Urinary bladder (tissue), 4 donors: Measurements from ENCODE around the gene KCTD16. TPM values are rescaled to one million over a fixed set of nuclear protein-coding genes. Genes with fewer than 3 reads are reported as not detected.

ENCODE experiments used
- DNase-seq: peaks from one replicate; pipeline ENCODE4 v3.0.0-alpha.2; 2015; ENCODE audit errors: extremely low spot score
- H3K27ac ChIP-seq: one replicate; pipeline ENCODE4 v1.5.1; 2013; ENCODE audit warnings: low read depth, mild to moderate bottlenecking, moderate library complexity
- H3K36me3 ChIP-seq: one replicate; pipeline ENCODE4 v1.6.1; 2013; ENCODE audit warnings: mild to moderate bottlenecking, moderate library complexity; ENCODE audit not compliant: insufficient read depth
- H3K4me1 ChIP-seq: one replicate; pipeline ENCODE4 v1.6.1; 2013; ENCODE audit warnings: mild to moderate bottlenecking, moderate library complexity; ENCODE audit not compliant: insufficient read depth
- H3K4me3 ChIP-seq: one replicate; pipeline ENCODE4 v1.5.1; 2013; ENCODE audit warnings: low read depth, low read length
- WGBS: extraction: QIAGEN DNeasy Blood & Tissue Kit; methylation state at CpG from one replicate; pipeline ENCODE4 v1.1.7; 2013; 5-methylcytosine and 5-hydroxymethylcytosine counted together
- polyA plus RNA-seq: library from polyadenylated mRNA; stranded (reverse); fragments of 200-250 nt; gene quantifications from one replicate; pipeline ENCODE4 v1.2.3, GENCODE V29; 2013
- total RNA-seq: library from RNA; depleted of rRNA; stranded (reverse); fragments of >200 nt; gene quantifications from one replicate; pipeline ENCODE4 v1.2.3, GENCODE V29; 2014
- donor health status: healthy with polysubstance abuse.
- donor health status: healthy.

The KCTD16 gene
- 1.6 TPM for total RNA-seq
- 0.06 TPM for polyA plus RNA-seq

GRCh38 chr5:144170276-144171024, at the start of gene KCTD16, which contains the start of gene YIPF5:
Gene KCTD16 (plus strand): TSS chr5:144170873.
Gene YIPF5 (minus strand): TSS chr5:144170659. CDS start chr5:144169955, 704 bp downstream.
- WGBS = under 1% methylated on average over 39 of the region's 39 CpGs
- Histone ChIP-seq H3K4me1 (peaks cover 2% of the 10 kb centered on the region), H3K27ac (peak within 1 kb of the TSS; percentile 57), H3K4me3 (peak within 1 kb of the TSS; percentile 85), H3K36me3 (no peaks in the 10 kb centered on the region)
- peak; percentile 93 for DNase-seq

GRCh38 chr5:144121577-144121976, 49.1 kb upstream of the KCTD16 start:
- no peak overlapping the region for H3K4me3 ChIP-seq
- no peak overlapping the region for H3K27ac ChIP-seq
- no peaks in the 10 kb centered on the region for H3K36me3 ChIP-seq
- WGBS = 82% methylated on average over 1 of the region's 1 CpG
- DNase-seq = no peak
- no peaks in the 10 kb centered on the region for H3K4me1 ChIP-seq

GRCh38 chr5:144122081-144122480, 48.6 kb upstream of the KCTD16 start:
- DNase-seq = no peak
- Histone ChIP-seq H3K27ac (no peak overlapping the region), H3K4me1 (no peaks in the 10 kb centered on the region), H3K4me3 (no peak overlapping the region), H3K36me3 (no peaks in the 10 kb centered on the region)
- WGBS = 74% methylated on average over 2 of the region's 2 CpGs

DNA sequence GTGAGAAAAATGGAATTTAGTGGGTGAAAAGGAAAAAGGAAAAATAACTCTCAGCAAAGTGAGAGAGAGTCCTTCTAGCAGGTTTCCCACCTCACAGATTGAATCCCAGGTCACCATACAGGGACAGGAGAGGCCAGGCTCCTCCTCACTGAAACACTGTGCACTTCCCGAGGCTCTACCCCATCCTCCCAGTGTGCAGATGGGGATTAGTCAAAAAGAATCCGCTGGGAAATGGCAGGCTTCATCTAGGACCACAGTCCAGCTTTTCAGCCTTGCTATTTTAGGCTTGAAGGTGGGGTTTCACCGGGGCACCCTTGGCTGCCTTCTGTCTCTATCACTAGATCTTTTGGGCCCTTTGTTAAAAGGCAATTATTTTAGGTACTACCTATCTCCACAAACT, 48.0 kb upstream of the KCTD16 start:
- Histone ChIP-seq H3K4me3 (no peak overlapping the region), H3K27ac (no peak overlapping the region), H3K36me3 (no peaks in the 10 kb centered on the region), H3K4me1 (no peaks in the 10 kb centered on the region)
- WGBS = 89% methylated on average over 3 of the region's 3 CpGs
- DNase-seq = no peak

DNA sequence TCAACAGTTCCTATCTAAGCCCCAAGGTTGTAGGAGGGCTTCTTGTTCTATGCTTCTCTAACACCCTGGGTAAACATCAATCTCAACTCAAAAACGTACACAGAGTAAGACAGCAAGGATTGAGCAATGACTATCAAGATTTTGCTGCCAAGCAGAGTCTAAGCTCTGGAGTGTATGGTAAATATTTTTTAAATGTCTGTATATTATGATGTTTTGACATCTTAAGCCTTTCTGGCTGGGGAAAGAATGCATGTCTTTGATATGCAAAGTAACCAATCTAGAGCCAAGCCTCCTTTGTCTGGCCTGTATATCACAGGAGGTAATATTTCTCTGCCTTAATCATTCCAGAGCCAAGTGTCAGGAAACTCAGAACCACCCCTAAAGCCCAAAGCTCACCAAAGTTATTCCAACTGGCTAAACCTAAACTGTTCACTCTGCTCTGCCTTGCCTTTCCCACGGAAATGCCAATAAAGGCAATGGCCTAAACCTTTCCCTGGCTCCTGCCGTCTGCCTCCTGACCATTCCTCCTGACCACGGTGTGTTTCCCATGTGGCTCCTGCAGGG, 45.4 kb upstream of the KCTD16 start:
- DNase-seq = no peak
- H3K27ac ChIP-seq = no peak overlapping the region
- H3K4me1 ChIP-seq = no peaks in the 10 kb centered on the region
- H3K36me3 ChIP-seq = no peaks in the 10 kb centered on the region
- no peak overlapping the region for H3K4me3 ChIP-seq
- WGBS = 47% methylated on average over 4 of the region's 4 CpGs

GRCh38 chr5:144126707-144127106, 44.0 kb upstream of the KCTD16 start:
- WGBS = 89% methylated on average over 4 of the region's 4 CpGs
- H3K4me3 ChIP-seq = no peak overlapping the region

DNA sequence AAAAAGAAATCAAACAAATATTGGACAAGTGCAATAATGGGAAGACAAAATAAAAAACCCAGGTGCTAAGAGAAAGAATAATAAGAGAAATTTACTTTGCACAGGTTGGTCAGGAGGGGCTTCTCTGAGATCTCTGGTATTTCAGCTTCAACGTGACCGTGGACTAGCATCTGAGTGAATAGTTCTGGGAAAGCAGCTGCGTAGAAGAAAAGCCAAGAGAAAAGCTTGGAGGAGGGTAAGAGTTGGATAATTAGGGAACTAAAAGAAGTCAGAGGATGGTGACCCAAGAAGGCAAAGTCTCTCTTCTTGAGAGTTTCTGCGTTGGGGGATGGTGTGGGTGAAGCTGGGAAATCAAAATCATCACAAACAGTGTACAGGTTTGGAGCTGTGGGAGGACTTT, 41.8 kb upstream of the KCTD16 start:
- 66% methylated on average over 4 of the region's 4 CpGs for WGBS
- H3K27ac ChIP-seq = no peak overlapping the region

More at GRCh38 chr5:144126707-144127106, 44.0 kb upstream of the KCTD16 start:
- Histone ChIP-seq H3K36me3 (no peaks in the 10 kb centered on the region), H3K4me1 (no peaks in the 10 kb centered on the region), H3K27ac (no peak overlapping the region)
- DNase-seq = no peak

DNA sequence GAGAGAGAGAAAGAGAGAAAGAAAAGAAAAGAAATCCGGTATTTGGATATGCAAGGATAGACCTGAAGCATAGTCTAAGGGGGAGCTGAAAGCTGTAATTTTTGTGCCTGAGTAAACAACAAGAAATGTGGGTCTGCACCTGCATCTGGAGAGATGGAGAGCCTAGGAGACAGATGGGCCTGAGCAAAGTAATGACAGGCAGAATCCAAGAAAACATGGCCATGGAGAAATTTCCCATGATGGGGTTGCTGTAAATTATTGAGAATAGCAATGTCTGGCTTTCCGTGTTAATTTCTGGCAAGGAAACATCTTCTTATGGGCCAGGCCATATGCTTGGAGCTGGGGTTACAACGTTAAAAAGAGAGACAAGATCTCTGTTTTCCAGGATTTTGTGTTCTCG, 40.4 kb upstream of the KCTD16 start:
- Histone ChIP-seq H3K27ac (no peak overlapping the region), H3K4me3 (no peak overlapping the region), H3K4me1 (no peaks in the 10 kb centered on the region), H3K36me3 (no peaks in the 10 kb centered on the region)
- DNase-seq = no peak
- WGBS = 84% methylated on average over 4 of the region's 4 CpGs

More for the DNA sequence above, 41.8 kb upstream of the KCTD16 start:
- Histone ChIP-seq H3K36me3 (no peaks in the 10 kb centered on the region), H3K4me1 (no peaks in the 10 kb centered on the region), H3K4me3 (no peak overlapping the region)
- no peak for DNase-seq

- Histone ChIP-seq H3K4me1 (no peaks in the 10 kb centered on the region), H3K36me3 (no peaks in the 10 kb centered on the region), H3K27ac (no peak overlapping the region), H3K4me3 (no peak overlapping the region)
- DNase-seq = no peak
- 85% methylated on average over 4 of the region's 4 CpGs for WGBS
These were observed 39.4 kb upstream of the KCTD16 start for GRCh38 chr5:144131261-144131660.

DNA sequence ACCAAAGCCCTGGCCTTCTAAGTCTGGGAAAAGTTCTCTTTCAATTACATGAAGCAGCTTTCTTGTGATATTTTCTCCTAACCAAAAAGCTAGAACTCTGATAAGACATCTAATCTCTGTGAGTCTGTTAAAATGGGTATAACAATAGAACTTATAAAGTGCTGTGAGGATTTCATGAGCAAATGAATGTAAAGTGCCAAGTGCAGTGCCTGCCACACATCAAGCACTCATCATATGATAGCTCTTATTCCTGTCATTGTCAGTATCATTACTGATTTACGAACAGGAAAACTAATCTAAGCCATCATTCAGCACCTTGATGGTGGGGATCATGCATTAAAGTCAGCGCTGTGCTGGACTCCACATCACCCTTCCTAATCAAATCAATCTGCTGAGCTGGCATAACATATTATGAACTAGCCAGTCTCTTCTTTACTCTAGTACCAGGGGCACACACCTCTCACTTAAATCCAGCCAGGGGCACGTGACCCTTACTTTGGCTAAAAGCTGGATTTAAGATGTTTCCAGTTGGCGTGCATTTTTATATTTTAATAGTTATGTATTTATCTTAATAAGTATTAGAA, 37.5 kb upstream of the KCTD16 start:
- no peak for DNase-seq
- Histone ChIP-seq H3K4me1 (no peaks in the 10 kb centered on the region), H3K4me3 (no peak overlapping the region), H3K27ac (no peak overlapping the region), H3K36me3 (no peaks in the 10 kb centered on the region)
- 87% methylated on average over 4 of the region's 4 CpGs for WGBS

- WGBS = 89% methylated on average over 2 of the region's 2 CpGs
- Histone ChIP-seq H3K4me3 (no peak overlapping the region), H3K36me3 (no peaks in the 10 kb centered on the region), H3K4me1 (no peaks in the 10 kb centered on the region), H3K27ac (no peak overlapping the region)
- DNase-seq = no peak
These were observed 36.4 kb upstream of the KCTD16 start for GRCh38 chr5:144134194-144134826.

GRCh38 chr5:144135113-144135762, 35.4 kb upstream of the KCTD16 start:
- H3K4me1 ChIP-seq = no peaks in the 10 kb centered on the region
- no peak for DNase-seq
- no peak overlapping the region for H3K4me3 ChIP-seq
- WGBS = 85% methylated on average over 3 of the region's 3 CpGs
- no peak overlapping the region for H3K27ac ChIP-seq
- no peaks in the 10 kb centered on the region for H3K36me3 ChIP-seq

- DNase-seq = no peak
- WGBS = 44% methylated on average over 5 of the region's 5 CpGs
- H3K4me1 ChIP-seq = no peaks in the 10 kb centered on the region
- H3K27ac ChIP-seq = no peak overlapping the region
- no peak overlapping the region for H3K4me3 ChIP-seq
- H3K36me3 ChIP-seq = no peaks in the 10 kb centered on the region
These were observed 31.1 kb upstream of the KCTD16 start for GRCh38 chr5:144139586-144139985.
